NCI-H1930 (cell line): ENCODE results near the gene AEBP2.
"Not testable (repeated sequence)": the region's sequence is repeated elsewhere in the genome, so short reads cannot be mapped to it uniquely, and the experiment has no call there.

Source experiments
- DNase-seq, 2 experiments: peaks; one replicate each; lab custom pipeline; 2025; lab: John Stamatoyannopoulos, UW

Gene AEBP2

GRCh38 chr12:19507823-19508222, 68.5 kb downstream of the AEBP2 start:
- no peak for DNase-seq

DNA sequence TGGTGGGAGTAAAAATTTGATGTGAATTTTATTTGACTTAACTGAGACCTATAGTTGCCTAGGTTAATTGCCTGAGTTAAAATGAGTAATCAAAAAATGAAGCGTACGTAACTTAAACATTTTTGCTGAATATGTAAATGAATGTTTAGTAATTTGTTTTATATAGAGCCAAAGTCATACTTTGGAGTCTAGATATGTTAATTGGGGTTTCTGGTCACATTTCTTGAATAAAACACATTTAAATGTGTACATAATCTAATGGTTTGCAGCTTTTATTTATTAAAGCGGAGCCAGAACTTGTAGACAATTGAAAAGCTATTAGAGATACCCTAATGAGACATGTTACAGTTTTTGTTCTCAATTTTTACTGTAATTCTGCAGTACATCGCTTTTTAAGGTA, 71.2 kb downstream of the AEBP2 start:
- DNase-seq = no peak

GRCh38 chr12:19515179-19515578, 75.9 kb downstream of the AEBP2 start:
- no peak for DNase-seq

DNA sequence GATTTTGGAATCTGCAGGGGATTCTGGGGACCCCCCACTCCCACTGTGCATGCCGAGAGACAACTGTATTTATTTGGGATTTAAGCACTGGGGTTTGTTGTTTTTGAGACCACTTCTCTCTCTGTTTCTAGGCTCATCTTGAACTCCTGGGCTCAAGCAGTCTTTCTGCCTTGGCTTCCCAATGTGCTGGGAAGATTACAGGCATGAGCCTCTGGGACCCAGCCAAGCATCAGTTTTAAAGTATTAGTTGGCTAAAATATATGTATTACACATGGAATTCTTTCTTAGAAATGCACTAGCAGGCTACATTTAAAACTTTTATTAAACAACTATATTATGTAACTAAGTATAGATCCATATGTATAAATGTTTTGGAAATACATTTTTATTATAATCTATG, 78.3 kb downstream of the AEBP2 start:
- no peak for DNase-seq

DNA sequence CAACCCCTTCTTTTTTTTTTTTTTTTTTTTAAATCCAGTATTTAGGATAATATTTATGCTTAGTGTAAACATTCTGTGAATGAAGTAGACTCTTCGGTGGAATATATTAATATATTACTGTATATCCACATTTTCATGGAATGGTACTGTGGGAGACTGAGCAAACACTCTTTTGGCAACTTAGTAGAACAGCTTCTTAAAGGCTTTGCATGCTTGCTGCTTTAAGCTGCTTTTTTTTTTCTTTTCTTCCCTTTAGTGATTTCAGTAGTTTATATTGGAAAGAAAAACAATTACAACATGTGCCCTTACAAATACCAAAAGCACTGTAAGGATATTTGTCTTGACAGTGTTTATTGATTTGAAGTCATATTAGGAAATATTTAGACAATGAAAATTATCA, 78.9 kb downstream of the AEBP2 start:
- DNase-seq = peak in 1 of 2 experiments; percentile 13

DNA sequence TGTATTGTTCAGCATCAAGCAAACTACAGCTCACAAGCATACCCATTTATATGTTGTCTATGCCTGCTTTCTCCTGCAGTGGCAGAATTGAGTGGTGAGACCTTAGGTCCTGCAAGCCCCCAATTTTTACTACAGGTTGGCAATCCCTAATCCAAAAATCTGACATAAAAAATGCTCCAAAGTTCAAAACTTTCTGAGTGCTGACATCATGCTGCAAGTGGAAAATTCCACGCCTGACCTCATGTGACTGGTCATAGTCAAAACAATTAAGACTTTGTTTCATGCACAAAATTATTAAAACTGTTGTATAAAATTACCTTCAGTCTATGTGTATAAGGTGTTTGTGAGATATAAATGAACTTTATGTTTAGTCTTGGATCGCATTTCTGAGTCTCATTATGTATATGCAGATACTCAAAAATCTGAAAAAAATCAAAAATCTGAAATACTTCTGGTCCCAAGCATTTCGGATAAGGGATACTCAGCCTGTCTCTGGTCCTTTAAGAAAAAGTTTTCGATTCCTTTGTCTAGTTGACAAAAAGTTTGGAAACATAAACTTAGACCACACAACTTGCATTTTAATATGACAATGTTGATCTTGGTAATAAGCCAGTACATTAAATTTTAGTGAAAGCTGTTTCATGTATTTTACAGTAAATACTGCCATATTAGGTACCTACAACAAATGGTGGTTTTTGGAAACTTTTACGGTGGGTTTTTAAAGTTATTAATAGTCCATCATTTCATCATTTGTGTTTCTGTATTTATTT, 81.5 kb downstream of the AEBP2 start:
- no peak for DNase-seq

GRCh38 chr12:19525274-19525673, 86.0 kb downstream of the AEBP2 start:
- DNase-seq = no peak

- DNase-seq = no peak
These were observed 88.6 kb downstream of the AEBP2 start for GRCh38 chr12:19527866-19528265.

- no peak for DNase-seq
These were observed 89.5 kb downstream of the AEBP2 start for GRCh38 chr12:19528750-19529149.

DNA sequence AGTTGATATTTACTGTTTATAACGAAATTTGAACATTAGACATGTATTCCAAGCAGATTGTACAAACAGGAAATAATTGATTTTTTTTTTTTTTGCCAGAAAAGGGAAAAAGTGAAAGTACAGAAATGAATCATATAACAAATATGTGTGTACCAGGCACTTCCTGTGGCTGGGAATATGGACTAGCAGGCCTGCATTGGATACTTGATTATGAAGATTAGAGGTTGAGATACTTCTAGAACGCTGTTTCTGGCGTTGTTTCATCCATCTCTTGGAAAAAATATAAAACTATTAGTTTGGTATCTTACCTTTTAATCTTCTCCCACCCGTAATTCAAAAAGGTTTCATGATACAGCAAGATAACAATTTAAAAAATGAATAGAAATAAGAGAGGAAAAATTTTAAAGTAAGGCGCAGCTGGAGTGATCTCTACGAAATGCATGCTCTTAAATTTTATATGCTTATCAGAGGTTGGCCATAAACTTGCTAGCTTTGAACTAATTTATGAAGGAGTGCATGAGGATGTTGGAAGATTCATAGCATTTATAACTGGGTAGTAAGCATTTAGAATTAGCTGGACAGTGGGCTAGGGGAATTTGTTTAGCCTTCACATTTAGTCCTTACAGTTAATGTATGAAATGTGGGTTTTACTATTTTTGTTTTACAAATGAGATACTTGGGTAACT, 90.8 kb downstream of the AEBP2 start:
- DNase-seq = no peak

DNA sequence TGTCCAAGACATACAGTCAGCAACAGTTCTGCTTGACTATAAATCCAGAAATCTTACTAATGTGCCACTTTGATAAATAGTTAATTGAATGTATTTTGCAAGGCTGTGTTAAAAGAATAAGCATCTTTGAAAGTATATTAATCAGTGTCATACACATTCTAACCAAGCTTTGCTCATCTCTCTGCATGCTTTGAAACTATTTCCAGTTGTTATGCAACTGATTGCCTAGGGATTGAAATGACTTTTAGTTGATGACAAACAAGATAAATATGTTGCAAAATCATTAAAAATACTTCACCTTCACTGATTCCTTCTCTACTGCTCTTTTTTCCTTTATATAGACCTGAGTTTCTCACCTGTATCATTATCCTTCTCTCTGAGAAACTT, 91.3 kb downstream of the AEBP2 start:
- no peak for DNase-seq

- no peak for DNase-seq
These were observed 94.3 kb downstream of the AEBP2 start for GRCh38 chr12:19533567-19533966.

GRCh38 chr12:19539071-19539470, 99.8 kb downstream of the AEBP2 start:
- no peak for DNase-seq

- no peak for DNase-seq
These were observed 100.5 kb downstream of the AEBP2 start for GRCh38 chr12:19539836-19540235.

DNA sequence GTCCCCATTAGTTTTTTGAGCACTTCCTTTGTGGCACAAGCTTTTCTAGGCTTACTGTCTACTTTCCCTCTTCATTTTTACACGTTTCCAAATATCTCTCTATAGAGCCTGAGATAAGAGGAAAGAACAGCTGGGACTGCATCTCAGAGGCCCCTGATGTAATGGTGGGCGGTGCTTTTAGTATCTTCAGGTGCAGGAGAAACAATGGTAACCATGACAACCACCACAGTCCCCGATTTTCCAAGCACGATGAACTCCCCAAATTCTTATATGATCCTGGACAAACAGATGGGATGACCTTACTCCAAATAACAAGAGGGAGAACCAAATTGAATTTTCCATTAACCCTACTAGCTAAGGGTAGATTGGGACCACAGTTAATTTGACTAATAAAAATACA, 103.3 kb downstream of the AEBP2 start:
- no peak for DNase-seq

DNA sequence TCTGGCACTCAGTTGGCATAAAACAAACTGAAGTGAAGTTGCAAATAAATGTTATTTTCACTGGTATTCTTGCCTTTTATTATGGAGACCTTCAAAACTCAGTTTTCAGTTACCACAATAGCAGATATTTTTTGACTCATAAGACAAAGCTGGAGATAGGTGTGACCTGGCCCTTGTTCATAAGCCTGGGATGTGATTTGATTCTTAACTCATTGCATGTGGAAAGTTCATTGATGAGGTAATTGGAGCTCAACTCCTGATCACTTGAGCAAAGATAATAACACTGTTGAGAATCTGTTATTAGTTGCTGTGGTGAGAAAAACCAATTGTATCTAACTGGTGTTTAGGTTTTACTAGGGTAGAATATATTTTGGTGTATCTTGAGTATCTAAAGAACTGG, 105.1 kb downstream of the AEBP2 start:
- DNase-seq = no peak

DNA sequence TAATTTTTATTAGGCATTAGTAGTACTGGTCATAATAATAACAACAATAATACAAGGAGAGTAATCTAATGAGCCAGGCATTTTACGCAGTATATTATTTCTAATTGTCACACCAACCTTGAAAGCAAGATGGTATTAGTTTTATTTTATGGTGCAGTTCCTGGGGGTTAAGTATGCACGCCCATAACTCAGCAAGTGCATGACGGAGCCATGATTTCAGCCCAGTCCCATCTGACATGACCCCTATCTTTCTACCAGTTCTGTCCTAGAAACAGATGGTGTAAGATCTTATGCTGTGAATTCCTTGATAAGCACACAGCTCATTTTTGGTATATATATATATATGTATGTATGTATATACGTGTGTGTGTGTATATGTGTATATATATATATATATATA, 106.0 kb downstream of the AEBP2 start:
- no peak for DNase-seq

- DNase-seq = no peak
These were observed 106.7 kb downstream of the AEBP2 start for GRCh38 chr12:19546027-19546426.

- no peak for DNase-seq
These were observed 107.4 kb downstream of the AEBP2 start for GRCh38 chr12:19546611-19547162.

DNA sequence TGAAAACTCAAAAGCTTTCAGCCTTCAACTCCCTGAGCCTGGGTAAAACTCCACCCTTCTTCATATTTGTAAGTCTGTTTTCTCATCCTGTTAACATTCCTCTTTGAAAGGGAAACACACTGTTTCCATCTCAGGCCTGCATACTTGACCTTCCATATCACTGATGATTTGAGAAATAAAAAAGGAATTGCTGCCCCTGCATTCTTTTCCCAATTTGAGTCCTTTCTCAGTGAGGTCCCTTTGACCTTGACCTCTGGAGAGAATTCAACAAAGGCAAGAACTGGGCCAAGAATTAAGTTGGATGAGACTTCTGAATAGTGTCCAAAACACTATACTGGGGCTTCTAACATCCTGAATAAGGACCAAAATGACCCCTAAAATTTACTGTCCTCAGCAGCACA, 108.0 kb downstream of the AEBP2 start:
- DNase-seq = no peak

GRCh38 chr12:19548834-19549233, 109.5 kb downstream of the AEBP2 start:
- DNase-seq = no peak

- no peak for DNase-seq
These were observed 111.3 kb downstream of the AEBP2 start for GRCh38 chr12:19550626-19551025.

DNA sequence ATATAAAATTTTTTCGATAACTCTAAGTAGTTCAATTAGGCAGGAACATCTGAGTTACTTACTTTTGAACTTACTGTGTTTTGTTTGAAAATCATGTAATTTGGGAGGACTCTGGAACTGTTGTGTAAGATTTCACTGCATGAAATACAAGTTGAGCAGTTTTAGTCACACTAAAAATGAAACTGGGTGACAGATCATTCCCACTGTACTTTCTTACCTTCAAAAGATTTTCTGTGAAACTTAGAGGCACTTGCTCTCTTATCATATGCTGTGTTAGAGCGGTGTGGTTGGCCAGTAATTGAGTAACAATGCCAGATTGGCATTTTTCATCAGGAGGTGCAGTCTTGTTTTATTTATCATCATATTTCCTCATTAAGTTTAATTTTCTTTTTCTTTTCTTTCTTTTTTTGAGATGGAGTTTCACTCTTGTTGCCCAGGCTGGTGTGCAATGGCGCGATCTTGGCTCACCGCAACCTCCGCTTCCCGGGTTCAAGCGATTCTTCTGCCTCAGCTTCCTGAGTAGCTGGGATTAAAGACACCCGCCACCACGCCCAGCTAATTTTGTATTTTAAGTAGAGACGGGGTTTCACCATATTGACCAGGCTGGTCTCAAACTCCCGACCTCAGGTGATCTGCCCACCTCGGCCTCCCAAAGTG, 113.3 kb downstream of the AEBP2 start:
- not testable (repeated sequence) for DNase-seq
